HEK293 (cell line): ENCODE measurements around the gene BACH2.

Experiments
- HIC1 ChIP-seq: fragments of 450-650 bp; formaldehyde crosslinking; IDR thresholded peaks from 2 replicates; pipeline ENCODE4 v1.5.1; 2016; ENCODE audit warnings: missing biosample characterization, missing genetic modification characterization
- IKZF3 ChIP-seq: fragments of 450-650 bp; IDR thresholded peaks from 2 replicates; pipeline ENCODE4 v1.5.0; 2018; ENCODE audit warnings: missing biosample characterization, mild to moderate bottlenecking, missing genetic modification characterization, moderate library complexity
- MEIS1 ChIP-seq: sonication (generic); formaldehyde crosslinking; IDR thresholded peaks from 2 replicates; pipeline ENCODE4 v1.8.1; 2022; ENCODE audit warnings: missing genetic modification reagents, mild to moderate bottlenecking, borderline replicate concordance
- OSR2 ChIP-seq: fragments of 450-650 bp; formaldehyde crosslinking; IDR thresholded peaks from 2 replicates; pipeline ENCODE4 v1.5.1; 2016; ENCODE audit warnings: missing biosample characterization, missing genetic modification characterization
- SALL2 ChIP-seq: fragments of 450-650 bp; formaldehyde crosslinking; IDR thresholded peaks from 2 replicates; pipeline ENCODE4 v1.5.0; 2017; ENCODE audit warnings: missing biosample characterization, mild to moderate bottlenecking, missing genetic modification characterization, borderline replicate concordance
- SP2 ChIP-seq: fragments of 450-650 bp; formaldehyde crosslinking; IDR thresholded peaks from 2 replicates; pipeline ENCODE4 v1.5.1; 2016; ENCODE audit warnings: missing biosample characterization, missing genetic modification characterization
- TCF7L2 ChIP-seq: IDR thresholded peaks from 2 replicates; pipeline ENCODE4 v1.6.1; 2011; ENCODE audit warnings: low read depth, mild to moderate bottlenecking, inconsistent platforms, low read length, moderate library complexity, borderline replicate concordance
- ZBTB26 ChIP-seq: fragments of 450-650 bp; formaldehyde crosslinking; optimal IDR thresholded peaks from 2 replicates; pipeline ENCODE3; 2016; ENCODE audit warnings: missing biosample characterization, mild to moderate bottlenecking, missing genetic modification characterization
- ZBTB7A ChIP-seq: fragments of 450-650 bp; formaldehyde crosslinking; IDR thresholded peaks from 2 replicates; pipeline ENCODE4 v1.5.1; 2016; ENCODE audit warnings: low read depth, missing biosample characterization, missing genetic modification characterization
- ZFP69B ChIP-seq: fragments of 450-650 bp; formaldehyde crosslinking; IDR thresholded peaks from 2 replicates; pipeline ENCODE4 v1.5.1; 2016; ENCODE audit warnings: missing biosample characterization, missing genetic modification characterization
- ZIC2 ChIP-seq: fragments of 450-650 bp; formaldehyde crosslinking; IDR thresholded peaks from 2 replicates; pipeline ENCODE4 v1.5.1; 2016; ENCODE audit warnings: missing biosample characterization, missing genetic modification characterization
- ZNF132 ChIP-seq: fragments of 450-650 bp; formaldehyde crosslinking; IDR thresholded peaks from 2 replicates; pipeline ENCODE4 v1.5.1; 2017; ENCODE audit warnings: missing biosample characterization, missing genetic modification characterization, borderline replicate concordance
- ZNF157 ChIP-seq: fragments of 450-650 bp; formaldehyde crosslinking; IDR thresholded peaks from 2 replicates; pipeline ENCODE4 v1.5.1; 2016; ENCODE audit warnings: missing biosample characterization, missing genetic modification characterization
- ZNF16 ChIP-seq: fragments of 450-650 bp; formaldehyde crosslinking; IDR thresholded peaks from 2 replicates; pipeline ENCODE4 v1.5.1; 2016; ENCODE audit warnings: low read depth, missing biosample characterization, missing genetic modification characterization
- ZNF184 ChIP-seq: fragments of 450-650 bp; IDR thresholded peaks from 2 replicates; pipeline ENCODE4 v1.5.1; 2018; ENCODE audit warnings: missing biosample characterization, mild to moderate bottlenecking, missing genetic modification characterization
- ZNF23 ChIP-seq: fragments of 450-650 bp; formaldehyde crosslinking; IDR thresholded peaks from 2 replicates; pipeline ENCODE4 v1.5.1; 2016; ENCODE audit warnings: missing biosample characterization, missing genetic modification characterization, borderline replicate concordance
- ZNF302 ChIP-seq: fragments of 450-650 bp; formaldehyde crosslinking; IDR thresholded peaks from 2 replicates; pipeline ENCODE4 v1.5.1; 2016; ENCODE audit warnings: missing biosample characterization, missing genetic modification characterization, low read depth
- ZNF324 ChIP-seq: fragments of 450-650 bp; formaldehyde crosslinking; IDR thresholded peaks from 2 replicates; pipeline ENCODE4 v1.5.1; 2016; ENCODE audit warnings: missing biosample characterization, missing genetic modification characterization
- ZNF362 ChIP-seq: fragments of 450-650 bp; formaldehyde crosslinking; IDR thresholded peaks from 2 replicates; pipeline ENCODE4 v1.5.1; 2016; ENCODE audit warnings: missing biosample characterization, missing genetic modification characterization
- ZNF521 ChIP-seq: fragments of 450-650 bp; formaldehyde crosslinking; IDR thresholded peaks from 2 replicates; pipeline ENCODE4 v1.5.1; 2017; ENCODE audit warnings: missing biosample characterization, mild to moderate bottlenecking, missing genetic modification characterization
- ZNF600 ChIP-seq: fragments of 450-650 bp; formaldehyde crosslinking; IDR thresholded peaks from 2 replicates; pipeline ENCODE4 v1.5.1; 2016; ENCODE audit warnings: missing biosample characterization, missing genetic modification characterization
- ZNF629 ChIP-seq: fragments of 450-650 bp; formaldehyde crosslinking; IDR thresholded peaks from 2 replicates; pipeline ENCODE4 v1.5.1; 2017; ENCODE audit warnings: missing biosample characterization, missing genetic modification characterization
- ZNF658 ChIP-seq: fragments of 450-650 bp; formaldehyde crosslinking; IDR thresholded peaks from 2 replicates; pipeline ENCODE4; 2016; ENCODE audit warnings: missing biosample characterization, missing genetic modification characterization
- ZNF747 ChIP-seq: fragments of 450-650 bp; formaldehyde crosslinking; IDR thresholded peaks from 2 replicates; pipeline ENCODE4 v1.5.1; 2016; ENCODE audit warnings: missing biosample characterization, missing genetic modification characterization
- ZSCAN23 ChIP-seq: fragments of 450-650 bp; formaldehyde crosslinking; IDR thresholded peaks from 2 replicates; pipeline ENCODE4 v1.5.1; 2016; ENCODE audit warnings: missing biosample characterization, missing genetic modification characterization
- ZSCAN30 ChIP-seq: fragments of 450-650 bp; IDR thresholded peaks from 2 replicates; pipeline ENCODE4 v1.5.1; 2018; ENCODE audit warnings: missing biosample characterization, mild to moderate bottlenecking, missing genetic modification characterization, moderate library complexity
- TF ChIP-seq, protein P1 (sequence below): fragments of 450-650 bp; formaldehyde crosslinking; IDR thresholded peaks from 2 replicates; pipeline ENCODE4 v1.5.1; 2016; ENCODE audit warnings: missing biosample characterization, missing genetic modification characterization, low read depth
- TF ChIP-seq, protein P2 (sequence below): fragments of 450-650 bp; IDR thresholded peaks from 2 replicates; pipeline ENCODE4 v1.5.1; 2018; ENCODE audit warnings: missing biosample characterization, missing genetic modification characterization
- TF ChIP-seq, protein P3 (sequence below): fragments of 450-650 bp; formaldehyde crosslinking; IDR thresholded peaks from 2 replicates; pipeline ENCODE4 v1.5.1; 2016; ENCODE audit warnings: missing biosample characterization, missing genetic modification characterization
- TF ChIP-seq, protein P4 (sequence below): fragments of 450-650 bp; formaldehyde crosslinking; IDR thresholded peaks from 2 replicates; pipeline ENCODE4 v1.5.1; 2016; ENCODE audit warnings: missing biosample characterization, missing genetic modification characterization

BACH2 gene

DNA sequence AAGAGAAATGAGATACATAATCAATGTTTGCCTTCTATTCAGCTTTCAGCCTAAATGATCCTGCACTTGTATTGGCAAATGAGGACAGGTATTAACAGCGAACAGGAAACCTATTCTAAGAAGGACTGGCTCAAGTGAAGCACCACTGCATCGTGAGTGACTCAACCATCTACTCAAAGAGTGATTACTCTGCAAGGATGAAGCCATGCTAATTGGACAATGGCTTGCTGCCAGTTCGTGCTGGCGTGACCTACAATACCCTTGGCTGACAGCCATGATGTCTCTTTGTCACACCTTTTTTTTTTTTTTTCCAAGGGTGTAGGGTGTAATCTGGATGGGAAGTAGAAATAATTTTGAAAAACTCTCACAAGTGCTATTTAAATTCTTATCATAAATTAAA lies 297.5 kb downstream of the BACH2 start (continued):
- TF ChIP-seq ZNF600 (tag by site-specific recombination) (peak; percentile 51; the same call in 1 of the 2 replicates), ZNF521 (tag by site-specific recombination) (no peak), ZNF362 (tag by site-specific recombination) (peak; percentile 95), MEIS1 (CRISPR knock-in tag) (no peak), ZNF16 (tag by site-specific recombination) (no peak), ZNF747 (tag by site-specific recombination) (no peak), SP2 (tag by site-specific recombination) (no peak), ZNF23 (tag by site-specific recombination) (no peak), ZIC2 (tag by site-specific recombination) (no peak), OSR2 (tag by site-specific recombination) (peak; percentile 28; the same call in 1 of the 2 replicates), ZNF302 (tag by site-specific recombination) (no peak), ZSCAN23 (tag by site-specific recombination) (no peak), SALL2 (tag by site-specific recombination) (no peak), ZNF157 (tag by site-specific recombination) (no peak), ZFP69B (peak; percentile 57; the same call in 1 of the 2 replicates), ZBTB26 (tag by site-specific recombination) (no peak), ZNF132 (no peak), TCF7L2 (no peak), HIC1 (peak; percentile 50; the same call in 1 of the 2 replicates), ZSCAN30 (tag by site-specific recombination) (peak; percentile 95), IKZF3 (peak; percentile 57), ZNF629 (peak; percentile 92), ZBTB7A (tag by site-specific recombination) (no peak), ZNF184 (tag by site-specific recombination) (peak; percentile 92), ZNF324 (peak; percentile 76; the same call in 1 of the 2 replicates), ZNF658 (no peak)
- TF ChIP-seq, protein P1, sequence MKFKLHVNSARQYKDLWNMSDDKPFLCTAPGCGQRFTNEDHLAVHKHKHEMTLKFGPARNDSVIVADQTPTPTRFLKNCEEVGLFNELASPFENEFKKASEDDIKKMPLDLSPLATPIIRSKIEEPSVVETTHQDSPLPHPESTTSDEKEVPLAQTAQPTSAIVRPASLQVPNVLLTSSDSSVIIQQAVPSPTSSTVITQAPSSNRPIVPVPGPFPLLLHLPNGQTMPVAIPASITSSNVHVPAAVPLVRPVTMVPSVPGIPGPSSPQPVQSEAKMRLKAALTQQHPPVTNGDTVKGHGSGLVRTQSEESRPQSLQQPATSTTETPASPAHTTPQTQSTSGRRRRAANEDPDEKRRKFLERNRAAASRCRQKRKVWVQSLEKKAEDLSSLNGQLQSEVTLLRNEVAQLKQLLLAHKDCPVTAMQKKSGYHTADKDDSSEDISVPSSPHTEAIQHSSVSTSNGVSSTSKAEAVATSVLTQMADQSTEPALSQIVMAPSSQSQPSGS (tag by site-specific recombination), result peak; percentile 3; the same call in 1 of the 2 replicates
- TF ChIP-seq, protein P2, sequence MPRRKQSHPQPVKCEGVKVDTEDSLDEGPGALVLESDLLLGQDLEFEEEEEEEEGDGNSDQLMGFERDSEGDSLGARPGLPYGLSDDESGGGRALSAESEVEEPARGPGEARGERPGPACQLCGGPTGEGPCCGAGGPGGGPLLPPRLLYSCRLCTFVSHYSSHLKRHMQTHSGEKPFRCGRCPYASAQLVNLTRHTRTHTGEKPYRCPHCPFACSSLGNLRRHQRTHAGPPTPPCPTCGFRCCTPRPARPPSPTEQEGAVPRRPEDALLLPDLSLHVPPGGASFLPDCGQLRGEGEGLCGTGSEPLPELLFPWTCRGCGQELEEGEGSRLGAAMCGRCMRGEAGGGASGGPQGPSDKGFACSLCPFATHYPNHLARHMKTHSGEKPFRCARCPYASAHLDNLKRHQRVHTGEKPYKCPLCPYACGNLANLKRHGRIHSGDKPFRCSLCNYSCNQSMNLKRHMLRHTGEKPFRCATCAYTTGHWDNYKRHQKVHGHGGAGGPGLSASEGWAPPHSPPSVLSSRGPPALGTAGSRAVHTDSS (tag by site-specific recombination), result peak; percentile 25; the same call in 1 of the 2 replicates
- TF ChIP-seq, protein P3, sequence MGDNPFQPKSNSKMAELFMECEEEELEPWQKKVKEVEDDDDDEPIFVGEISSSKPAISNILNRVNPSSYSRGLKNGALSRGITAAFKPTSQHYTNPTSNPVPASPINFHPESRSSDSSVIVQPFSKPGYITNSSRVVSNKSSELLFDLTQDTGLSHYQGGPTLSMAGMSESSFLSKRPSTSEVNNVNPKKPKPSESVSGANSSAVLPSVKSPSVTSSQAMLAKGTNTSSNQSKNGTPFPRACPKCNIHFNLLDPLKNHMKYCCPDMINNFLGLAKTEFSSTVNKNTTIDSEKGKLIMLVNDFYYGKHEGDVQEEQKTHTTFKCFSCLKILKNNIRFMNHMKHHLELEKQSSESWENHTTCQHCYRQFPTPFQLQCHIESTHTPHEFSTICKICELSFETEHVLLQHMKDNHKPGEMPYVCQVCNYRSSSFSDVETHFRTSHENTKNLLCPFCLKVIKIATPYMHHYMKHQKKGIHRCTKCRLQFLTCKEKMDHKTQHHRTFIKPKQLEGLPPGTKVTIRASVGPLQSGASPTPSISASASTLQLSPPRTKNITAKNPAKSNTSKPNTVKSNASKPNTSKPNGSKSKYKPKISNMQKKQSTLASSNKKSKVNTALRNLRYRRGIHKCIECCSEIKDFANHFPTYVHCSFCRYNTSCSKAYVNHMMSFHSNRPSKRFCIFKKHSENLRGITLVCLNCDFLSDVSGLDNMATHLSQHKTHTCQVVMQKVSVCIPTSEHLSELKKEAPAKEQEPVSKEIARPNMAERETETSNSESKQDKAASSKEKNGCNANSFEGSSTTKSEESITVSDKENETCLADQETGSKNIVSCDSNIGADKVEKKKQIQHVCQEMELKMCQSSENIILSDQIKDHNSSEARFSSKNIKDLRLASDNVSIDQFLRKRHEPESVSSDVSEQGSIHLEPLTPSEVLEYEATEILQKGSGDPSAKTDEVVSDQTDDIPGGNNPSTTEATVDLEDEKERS, result no peak
- TF ChIP-seq, protein P4, sequence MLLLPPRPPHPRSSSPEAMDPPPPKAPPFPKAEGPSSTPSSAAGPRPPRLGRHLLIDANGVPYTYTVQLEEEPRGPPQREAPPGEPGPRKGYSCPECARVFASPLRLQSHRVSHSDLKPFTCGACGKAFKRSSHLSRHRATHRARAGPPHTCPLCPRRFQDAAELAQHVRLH (tag by site-specific recombination), result peak; percentile 82; the same call in 1 of the 2 replicates
